NCI-H526 treated with DMSO at 0.1 percent for 48 hours (cell line): Measurements from ENCODE around the gene PFKFB4.

Experiments
- DNase-seq: peaks from one replicate; lab custom pipeline; 2025; lab: John Stamatoyannopoulos, UW

The PFKFB4 gene

GRCh38 chr3:48556796-48557626 is at the start of gene PFKFB4:
PFKFB4 (minus strand) TSS chr3:48556803; CDS start chr3:48556777, 26 bp downstream.
- DNase-seq: peak; percentile 97

- DNase-seq: no peak
Measured at GRCh38 chr3:48601622-48601994, 45.0 kb upstream of the PFKFB4 start.

- DNase-seq: no peak
Measured at GRCh38 chr3:48600711-48601621, 44.4 kb upstream of the PFKFB4 start.

GRCh38 chr3:48599509-48600285 is 43.1 kb upstream of the PFKFB4 start:
- no peak for DNase-seq

GRCh38 chr3:48599077-48599501 is 42.5 kb upstream of the PFKFB4 start:
- DNase-seq: no peak

GRCh38 chr3:48598323-48599076 is 41.9 kb upstream of the PFKFB4 start:
- DNase-seq: peak; percentile 12

GRCh38 chr3:48597408-48597800 is 40.8 kb upstream of the PFKFB4 start:
- no peak for DNase-seq

GRCh38 chr3:48596676-48597407 is 40.2 kb upstream of the PFKFB4 start:
- no peak for DNase-seq

GRCh38 chr3:48596157-48596556 is 39.6 kb upstream of the PFKFB4 start:
- no peak for DNase-seq

GRCh38 chr3:48595526-48596121 is 39.0 kb upstream of the PFKFB4 start:
- DNase-seq: no peak

GRCh38 chr3:48595075-48595525 is 38.5 kb upstream of the PFKFB4 start, which contains the start of gene COL7A1:
COL7A1 (minus strand) TSS chr3:48595329; CDS start chr3:48595159, 170 bp downstream.
- no peak for DNase-seq

- DNase-seq: no peak
Measured at GRCh38 chr3:48594417-48595049, 37.9 kb upstream of the PFKFB4 start.

GRCh38 chr3:48593337-48593736 is 36.7 kb upstream of the PFKFB4 start:
- no peak for DNase-seq

- DNase-seq: no peak
Measured at GRCh38 chr3:48592519-48593087, 36.0 kb upstream of the PFKFB4 start.

- no peak for DNase-seq
Measured at GRCh38 chr3:48591886-48592518, 35.4 kb upstream of the PFKFB4 start.

- DNase-seq: no peak
Measured at GRCh38 chr3:48591436-48591835, 34.8 kb upstream of the PFKFB4 start.

GRCh38 chr3:48588230-48588629 is 31.6 kb upstream of the PFKFB4 start:
- DNase-seq: no peak

- no peak for DNase-seq
Measured at GRCh38 chr3:48587686-48588085, 31.1 kb upstream of the PFKFB4 start.

GRCh38 chr3:48585411-48585810 is 28.8 kb upstream of the PFKFB4 start:
- DNase-seq: no peak
